IPS DF 6.9 (cell line): Measurements from ENCODE around the gene ADAMTS12.
"Not testable (repeated sequence)": the region's sequence is repeated elsewhere in the genome, so short reads cannot be mapped to it uniquely, and the experiment has no call there.

ENCODE experiments used
- DNase-seq: peaks from one replicate; pipeline ENCODE4 v3.0.0-alpha.2; 2013; ENCODE audit warnings: low read depth, low spot score
- H3K27ac ChIP-seq: one replicate; pipeline ENCODE4 v1.5.1; 2013; ENCODE audit warnings: low read length, control low read depth
- H3K27me3 ChIP-seq: 2 replicates; pipeline ENCODE4 v1.6.1; 2013; ENCODE audit warnings: mild to moderate bottlenecking, low read length; ENCODE audit not compliant: control insufficient read depth, insufficient read depth
- H3K36me3 ChIP-seq: 2 replicates; pipeline ENCODE4 v1.6.1; 2013; ENCODE audit warnings: low read length; ENCODE audit not compliant: control insufficient read depth, insufficient read depth
- H3K4me1 ChIP-seq: 2 replicates; pipeline ENCODE4 v1.6.1; 2013; ENCODE audit warnings: low read length; ENCODE audit not compliant: control insufficient read depth, insufficient read depth
- H3K4me3 ChIP-seq: 2 replicates; pipeline ENCODE4 v1.5.1; 2013; ENCODE audit warnings: mild to moderate bottlenecking, low read length
- H3K9me3 ChIP-seq: 2 replicates; pipeline ENCODE4 v1.6.1; 2013; ENCODE audit warnings: low read length, inconsistent platforms; ENCODE audit not compliant: control insufficient read depth, insufficient read depth
- WGBS: extraction: QIAGEN DNeasy Blood & Tissue Kit; methylation state at CpG from one replicate; pipeline ENCODE4 v1.1.7; 2013; ENCODE audit warnings: mixed read lengths, missing lambda C conversion rate; ENCODE audit not compliant: insufficient read length, insufficient coverage; 5-methylcytosine and 5-hydroxymethylcytosine counted together

ADAMTS12 gene

GRCh38 chr5:33516421-33516820 lies 375.4 kb downstream of the ADAMTS12 start:
- H3K36me3 ChIP-seq: no peaks in the 10 kb centered on the region
- H3K4me3 ChIP-seq: no peak overlapping the region
- no peak for DNase-seq
- H3K9me3 ChIP-seq: no peaks in the 10 kb centered on the region; the same call in 1 of the 2 replicates
- no peaks in the 10 kb centered on the region for H3K4me1 ChIP-seq
- no peaks in the 10 kb centered on the region; the same call in 1 of the 2 replicates for H3K27me3 ChIP-seq
- no CpG with 5 or more reads among the region's 2 CpGs for WGBS
- H3K27ac ChIP-seq: no peak overlapping the region

GRCh38 chr5:33515366-33515765 lies 376.4 kb downstream of the ADAMTS12 start:
- not testable (repeated sequence) for H3K36me3 ChIP-seq

GRCh38 chr5:33513462-33514185 lies 378.2 kb downstream of the ADAMTS12 start:
- Histone ChIP-seq H3K36me3 (no peaks in the 10 kb centered on the region), H3K4me1 (no peaks in the 10 kb centered on the region), H3K27me3 (no peaks in the 10 kb centered on the region; the same call in 1 of the 2 replicates), H3K27ac (no peak overlapping the region), H3K4me3 (no peak overlapping the region), H3K9me3 (no peaks in the 10 kb centered on the region)
- no peak for DNase-seq
- WGBS: no CpG with 5 or more reads among the region's 3 CpGs

More at GRCh38 chr5:33515366-33515765, 376.4 kb downstream of the ADAMTS12 start:
- no CpG with 5 or more reads among the region's 32 CpGs for WGBS
- not testable (repeated sequence) for H3K27me3 ChIP-seq, H3K27ac ChIP-seq, DNase-seq, H3K4me3 ChIP-seq, H3K4me1 ChIP-seq, H3K9me3 ChIP-seq

GRCh38 chr5:33509036-33509435 lies 382.8 kb downstream of the ADAMTS12 start:
- no CpG with 5 or more reads among the region's 3 CpGs for WGBS
- H3K27me3 ChIP-seq: no peaks in the 10 kb centered on the region
- no peak for DNase-seq
- H3K4me1 ChIP-seq: no peaks in the 10 kb centered on the region
- H3K27ac ChIP-seq: no peak overlapping the region
- no peaks in the 10 kb centered on the region for H3K9me3 ChIP-seq
- no peaks in the 10 kb centered on the region for H3K36me3 ChIP-seq
- no peak overlapping the region for H3K4me3 ChIP-seq

GRCh38 chr5:33507426-33507825 lies 384.4 kb downstream of the ADAMTS12 start:
- WGBS: 100% methylated on average over 1 of the region's 4 CpGs
- H3K36me3 ChIP-seq: no peaks in the 10 kb centered on the region
- H3K4me1 ChIP-seq: no peaks in the 10 kb centered on the region
- H3K27me3 ChIP-seq: no peaks in the 10 kb centered on the region
- DNase-seq: no peak
- H3K4me3 ChIP-seq: no peak overlapping the region
- H3K27ac ChIP-seq: no peak overlapping the region
- no peaks in the 10 kb centered on the region for H3K9me3 ChIP-seq

GRCh38 chr5:33504570-33504969 lies 387.2 kb downstream of the ADAMTS12 start:
- WGBS: no CpG with 5 or more reads among the region's 3 CpGs
- DNase-seq: no peak
- no peaks in the 10 kb centered on the region for H3K36me3 ChIP-seq
- no peaks in the 10 kb centered on the region for H3K27me3 ChIP-seq
- H3K4me3 ChIP-seq: no peak overlapping the region
- no peaks in the 10 kb centered on the region for H3K9me3 ChIP-seq
- no peak overlapping the region for H3K27ac ChIP-seq
- no peaks in the 10 kb centered on the region for H3K4me1 ChIP-seq

- Histone ChIP-seq H3K4me1 (no peaks in the 10 kb centered on the region), H3K4me3 (no peak overlapping the region), H3K27me3 (no peaks in the 10 kb centered on the region), H3K27ac (no peak overlapping the region), H3K36me3 (no peaks in the 10 kb centered on the region), H3K9me3 (no peaks in the 10 kb centered on the region)
- no CpG with 5 or more reads among the region's 27 CpGs for WGBS
- no peak for DNase-seq
These were observed 389.9 kb downstream of the ADAMTS12 start for GRCh38 chr5:33501899-33502298.

- Histone ChIP-seq H3K36me3 (no peaks in the 10 kb centered on the region), H3K9me3 (no peaks in the 10 kb centered on the region), H3K4me3 (no peak overlapping the region), H3K27me3 (no peaks in the 10 kb centered on the region), H3K4me1 (no peaks in the 10 kb centered on the region), H3K27ac (no peak overlapping the region)
- WGBS: no CpG with 5 or more reads among the region's 4 CpGs
- no peak for DNase-seq
These were observed 390.5 kb downstream of the ADAMTS12 start for GRCh38 chr5:33501260-33501659.

- no peak overlapping the region for H3K4me3 ChIP-seq
- no peaks in the 10 kb centered on the region for H3K27me3 ChIP-seq
- H3K27ac ChIP-seq: no peak overlapping the region
- H3K4me1 ChIP-seq: no peaks in the 10 kb centered on the region
- DNase-seq: no peak
- H3K9me3 ChIP-seq: no peaks in the 10 kb centered on the region
- no peaks in the 10 kb centered on the region for H3K36me3 ChIP-seq
- WGBS: no CpG with 5 or more reads among the region's 1 CpG
These were observed 397.3 kb downstream of the ADAMTS12 start for GRCh38 chr5:33494466-33494865.

GRCh38 chr5:33491941-33492340 lies 399.8 kb downstream of the ADAMTS12 start:
- Histone ChIP-seq H3K4me3 (no peak overlapping the region), H3K27me3 (no peaks in the 10 kb centered on the region), H3K36me3 (0 out of 2 replicates have a peak, but pooled peaks cover 2% of the 10 kb centered on the region), H3K4me1 (no peaks in the 10 kb centered on the region), H3K27ac (no peak overlapping the region), H3K9me3 (no peaks in the 10 kb centered on the region)
- no peak for DNase-seq

GRCh38 chr5:33490071-33490665 lies 401.6 kb downstream of the ADAMTS12 start:
- Histone ChIP-seq H3K4me1 (no peaks in the 10 kb centered on the region), H3K4me3 (no peak overlapping the region), H3K27ac (no peak overlapping the region), H3K27me3 (no peaks in the 10 kb centered on the region), H3K36me3 (0 out of 2 replicates have a peak, but pooled peaks cover 2% of the 10 kb centered on the region), H3K9me3 (no peaks in the 10 kb centered on the region)
- no CpG with 5 or more reads among the region's 1 CpG for WGBS
- DNase-seq: no peak
